SK-MEL-5 (cell line): Measurements from ENCODE around the gene RANBP10. TPM values are rescaled to one million over a fixed set of nuclear protein-coding genes. Genes with fewer than 3 reads are reported as not detected.

Source experiments
- DNase-seq: peaks from one replicate; pipeline ENCODE4 v3.0.0-alpha.2; 2016; ENCODE audit warnings: low read depth, low spot score
- in situ Hi-C: cut with HindIII; loops from 2 replicates; pipeline ENCODE4 v1.10.0; 2016; ENCODE audit warnings: low sequenced_read_pairs, high pct_unique_total_duplicates, low pct_unique_long_range_greater_than_20kb
- total RNA-seq: library from RNA; depleted of rRNA; stranded (reverse); fragments of >200 nt; shearing (Covaris generic); gene quantifications from 2 replicates; pipeline ENCODE4 v1.2.3, GENCODE V29; 2014

Gene RANBP10
- total RNA-seq, 1 experiment from 2014 or later = 7.4 TPM

- no peak for DNase-seq
- in situ Hi-C loops = no loop called here
Measured at GRCh38 chr16:67796099-67796718, 10.2 kb downstream of the RANBP10 start.

GRCh38 chr16:67790071-67790470, 16.3 kb downstream of the RANBP10 start:
- no peak for DNase-seq
- in situ Hi-C loops = no loop called here

GRCh38 chr16:67786491-67786890, 19.9 kb downstream of the RANBP10 start:
- in situ Hi-C loops = no loop called here
- DNase-seq = no peak

- no peak for DNase-seq
- in situ Hi-C loops = no loop called here
Measured at GRCh38 chr16:67783353-67783725, 23.0 kb downstream of the RANBP10 start.

GRCh38 chr16:67782567-67783352, 23.6 kb downstream of the RANBP10 start:
- in situ Hi-C loops = no loop called here
- no peak for DNase-seq

GRCh38 chr16:67781565-67781921, 24.8 kb downstream of the RANBP10 start:
- in situ Hi-C loops = no loop called here
- DNase-seq = no peak

- DNase-seq = no peak
- in situ Hi-C loops = no loop called here
Measured at GRCh38 chr16:67780847-67781564, 25.4 kb downstream of the RANBP10 start.

GRCh38 chr16:67779256-67780014, 26.9 kb downstream of the RANBP10 start:
- DNase-seq = no peak
- in situ Hi-C loops = no loop called here

GRCh38 chr16:67775273-67775672, 31.1 kb downstream of the RANBP10 start:
- DNase-seq = no peak
- in situ Hi-C loops = no loop called here

GRCh38 chr16:67774457-67774853, 31.9 kb downstream of the RANBP10 start:
- in situ Hi-C loops = no loop called here
- no peak for DNase-seq

- in situ Hi-C loops = no loop called here
- peak; percentile 12 for DNase-seq
Measured at GRCh38 chr16:67773569-67774456, 32.5 kb downstream of the RANBP10 start.

GRCh38 chr16:67773099-67773498, 33.3 kb downstream of the RANBP10 start:
- in situ Hi-C loops = no loop called here
- DNase-seq = peak; percentile 11

GRCh38 chr16:67770346-67770991, 35.9 kb downstream of the RANBP10 start:
- in situ Hi-C loops = no loop called here
- DNase-seq = no peak

- in situ Hi-C loops = no loop called here
- no peak for DNase-seq
Measured at GRCh38 chr16:67767953-67768352, 38.4 kb downstream of the RANBP10 start.

- in situ Hi-C loops = no loop called here
- DNase-seq = no peak
Measured at GRCh38 chr16:67766291-67766690, 40.1 kb downstream of the RANBP10 start.

- in situ Hi-C loops = no loop called here
Measured at GRCh38 chr16:67764158-67764667, 42.1 kb downstream of the RANBP10 start.

GRCh38 chr16:67763066-67763465, 43.3 kb downstream of the RANBP10 start:
- in situ Hi-C loops = no loop called here
- no peak for DNase-seq

More at GRCh38 chr16:67764158-67764667, 42.1 kb downstream of the RANBP10 start:
- no peak for DNase-seq
